ENCODE results near the gene METRN.
"Not testable (repeated sequence)": the region's sequence is repeated elsewhere in the genome, so short reads cannot be mapped to it uniquely, and the experiment has no call there.

Gene METRN

DNA sequence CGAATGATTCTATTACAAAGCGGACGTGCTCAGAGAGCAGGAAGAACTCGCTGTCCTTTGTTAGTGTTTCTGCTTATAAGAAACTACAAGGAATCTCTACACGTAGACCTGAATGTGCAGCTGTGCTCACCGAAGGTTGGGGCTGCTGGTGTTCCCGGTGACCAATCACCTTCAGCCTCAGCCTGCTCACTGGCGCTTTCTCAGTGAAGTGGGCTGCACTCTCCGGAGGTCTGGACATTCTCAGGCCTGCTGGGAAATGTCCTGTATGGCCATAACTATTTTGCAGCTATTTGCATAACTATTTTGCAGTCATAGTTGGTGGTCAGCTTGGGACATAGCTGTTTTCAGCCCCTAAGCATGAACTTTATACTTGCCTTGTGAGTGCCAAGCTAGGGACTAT, 35.6 kb downstream of the METRN start:
- peaks cover 6 to 39% (median 13%) of the 10 kb centered on the region in 10 experiments; a peak in 17 of 20 replicates for H3K4me1 ChIP-seq
- H4K20me1 ChIP-seq: no peaks in the 10 kb centered on the region
- H3K36me3 ChIP-seq: no peaks in the 10 kb centered on the region
- no peak overlapping the region for H3K9ac ChIP-seq
- H3K4me2 ChIP-seq: no peak overlapping the region
- no peak overlapping the region for H3K27ac ChIP-seq
- H3K4me3 ChIP-seq: no peak overlapping the region
- no peaks in the 10 kb centered on the region for H3K27me3 ChIP-seq
- no peaks in the 10 kb centered on the region for H3K9me3 ChIP-seq (replicated peaks in 1 of 11)
- TF ChIP-seq Cebpa-rat (IDR thresholded peaks at IDR 0.05): no peak

DNA sequence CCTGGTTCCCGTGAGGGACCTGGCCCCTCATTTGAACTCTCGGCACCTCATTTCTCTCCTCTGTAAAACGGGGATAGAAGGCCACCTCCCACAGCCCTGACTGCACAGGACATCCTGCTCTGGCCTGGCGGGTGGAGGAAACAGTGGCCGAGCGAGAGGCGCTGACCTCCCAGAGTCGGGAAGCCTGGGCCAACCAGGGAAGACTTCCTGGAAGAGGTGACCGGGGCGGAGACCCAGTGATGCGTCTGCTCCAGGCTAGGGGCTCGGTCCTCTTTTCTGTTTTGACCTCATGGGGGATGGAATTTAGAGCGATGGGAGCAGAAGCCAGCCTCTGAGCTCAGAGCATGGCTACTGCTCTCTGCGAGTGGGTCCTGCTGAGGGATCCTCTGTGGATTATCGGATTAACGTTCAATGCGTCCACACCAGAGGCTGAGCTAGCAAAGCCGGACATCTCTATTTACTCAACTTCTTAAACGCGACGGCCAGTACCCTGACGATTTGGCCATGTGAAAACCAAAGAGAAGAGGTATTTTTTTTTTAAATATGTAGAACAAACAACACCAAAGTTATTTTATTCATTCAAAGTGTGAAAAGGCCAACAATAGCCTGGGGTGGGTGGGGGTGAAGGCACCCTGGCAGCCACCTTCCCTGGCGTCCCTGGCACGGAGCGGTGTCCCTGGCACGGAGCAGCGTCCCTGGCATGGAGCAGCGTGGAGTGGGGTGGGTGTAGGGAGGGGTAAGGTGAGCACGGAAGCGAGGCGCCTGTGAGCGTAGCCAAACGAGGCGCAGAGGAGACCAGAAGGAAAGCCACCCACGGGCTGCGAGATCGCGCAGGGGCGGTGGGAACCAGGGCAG, 36.5 kb downstream of the METRN start:
- H3K4me2 ChIP-seq: peak overlapping the region in 2 of 11 experiments; percentile 37 to 48; a peak in 3 of 22 replicates
- no peak for TF ChIP-seq Cebpa-rat (IDR thresholded peaks at IDR 0.05)
- no peaks in the 10 kb centered on the region for H4K20me1 ChIP-seq
- no peaks in the 10 kb centered on the region for H3K27me3 ChIP-seq
- no peak overlapping the region for H3K27ac ChIP-seq
- H3K9me3 ChIP-seq (replicated peaks in 1 of 11): peaks cover 0 to 3% (median 0%) of the 10 kb centered on the region in 11 experiments; a peak in 2 of 22 replicates
- H3K36me3 ChIP-seq: no peaks in the 10 kb centered on the region
- H3K4me1 ChIP-seq: peaks cover 7 to 44% (median 14%) of the 10 kb centered on the region in 10 experiments; a peak in 18 of 20 replicates
- H3K4me3 ChIP-seq: no peak overlapping the region
- H3K9ac ChIP-seq: no peak overlapping the region; a peak in 1 of 22 replicates

DNA sequence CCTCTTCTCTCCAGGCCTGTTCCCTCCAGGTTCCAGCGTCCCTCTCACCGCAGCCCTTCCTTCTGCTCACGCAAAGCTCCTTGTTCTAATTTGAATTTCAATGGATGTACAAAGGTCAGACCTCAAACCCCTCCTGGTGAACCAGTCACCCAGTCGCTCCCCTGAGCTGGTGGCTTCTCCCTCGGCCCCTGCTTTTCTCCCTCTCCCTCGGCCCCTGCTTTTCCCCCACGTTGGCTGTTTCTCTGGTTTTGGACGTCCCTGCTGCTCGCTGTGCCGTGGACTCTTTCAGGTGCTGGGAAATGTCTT, 37.0 kb downstream of the METRN start:
- no peaks in the 10 kb centered on the region for H3K27me3 ChIP-seq

DNA sequence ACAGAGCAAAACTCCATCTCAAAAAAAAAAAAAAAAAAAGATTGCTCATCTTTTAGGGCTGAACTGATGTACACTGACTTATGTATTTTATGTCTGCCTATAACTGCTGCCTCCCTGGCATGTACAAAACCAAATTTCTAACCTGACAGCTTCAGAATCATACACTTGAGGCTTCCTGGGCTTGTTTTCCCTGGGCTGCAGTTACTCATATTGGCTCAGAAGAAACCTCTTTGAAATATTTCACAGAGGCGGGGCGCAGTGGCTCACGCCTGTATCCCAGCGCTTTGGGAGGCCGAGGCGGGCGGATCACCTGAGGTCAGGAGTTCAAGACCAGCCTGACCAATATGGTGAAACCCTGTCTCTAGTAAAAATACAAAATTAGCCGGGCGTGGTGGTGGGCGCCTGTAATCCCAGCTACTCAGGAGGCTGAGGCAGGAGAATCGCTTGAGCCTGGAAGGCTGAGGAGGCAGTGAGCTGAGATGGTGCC, 39.2 kb downstream of the METRN start:
- H3K36me3 ChIP-seq; H3K4me3 ChIP-seq; H3K27me3 ChIP-seq; H3K9me3 ChIP-seq (replicated peaks in 1 of 11); H4K20me1 ChIP-seq: not testable (repeated sequence)
- Histone ChIP-seq H3K27ac (peak overlapping the region in 3 of 11 experiments; percentile 49 to 67 (median 58); a peak in 7 of 22 replicates), H3K9ac (peak overlapping the region in 2 of 11 experiments; percentile 32 to 35; a peak in 3 of 22 replicates), H3K4me2 (peak overlapping the region in 8 of 11 experiments; percentile 12 to 84 (median 80); a peak in 14 of 22 replicates), H3K4me1 (peaks cover 25 to 64% (median 33%) of the 10 kb centered on the region in 10 experiments)

More for the DNA sequence above, 37.0 kb downstream of the METRN start:
- Histone ChIP-seq H3K27ac (no peak overlapping the region; a peak in 1 of 22 replicates), H3K4me1 (peaks cover 12 to 50% (median 20%) of the 10 kb centered on the region in 10 experiments), H3K9me3 (replicated peaks in 1 of 11) (peaks cover 0 to 5% (median 0%) of the 10 kb centered on the region in 11 experiments; a peak in 2 of 22 replicates), H3K36me3 (no peaks in the 10 kb centered on the region), H4K20me1 (no peaks in the 10 kb centered on the region), H3K4me3 (no peak overlapping the region), H3K4me2 (peak overlapping the region in 3 of 11 experiments; percentile 15 to 48 (median 37); a peak in 5 of 22 replicates), H3K9ac (peak overlapping the region in 1 of 11 experiments; percentile 15; a peak in 2 of 22 replicates)
- TF ChIP-seq Cebpa-rat (IDR thresholded peaks at IDR 0.05): no peak

DNA sequence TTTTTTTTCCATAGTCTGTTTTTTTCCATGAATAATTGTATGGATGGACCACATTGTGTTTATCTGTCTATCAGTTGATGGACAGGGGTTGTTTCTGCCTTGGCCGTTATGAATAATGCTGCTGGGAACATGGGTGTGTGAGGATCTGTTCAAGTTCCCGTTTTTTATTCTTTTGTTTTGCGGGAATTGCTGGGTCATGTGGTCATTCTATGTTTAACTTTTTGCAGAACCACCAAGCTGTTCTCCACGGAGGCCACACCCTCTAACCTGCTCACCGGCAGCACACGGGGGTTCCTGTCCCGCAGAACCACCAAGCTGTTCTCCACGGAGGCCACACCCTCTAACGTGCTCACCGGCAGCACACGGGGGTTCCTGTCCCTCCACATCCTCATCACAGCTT, 39.7 kb downstream of the METRN start:
- peak overlapping the region in 3 of 11 experiments; percentile 49 to 67 (median 58); a peak in 6 of 22 replicates for H3K27ac ChIP-seq
- peak overlapping the region in 2 of 11 experiments; percentile 32 to 35; a peak in 3 of 22 replicates for H3K9ac ChIP-seq
- TF ChIP-seq Cebpa-rat (IDR thresholded peaks at IDR 0.05): no peak
- peak overlapping the region in 10 of 11 experiments; percentile 12 to 84 (median 65); a peak in 17 of 22 replicates for H3K4me2 ChIP-seq
- H4K20me1 ChIP-seq: no peaks in the 10 kb centered on the region
- H3K27me3 ChIP-seq: no peaks in the 10 kb centered on the region
- peaks cover 0 to 5% (median 0%) of the 10 kb centered on the region in 11 experiments; a peak in 2 of 22 replicates for H3K9me3 ChIP-seq (replicated peaks in 1 of 11)
- no peaks in the 10 kb centered on the region for H3K36me3 ChIP-seq
- H3K4me1 ChIP-seq: peaks cover 25 to 64% (median 33%) of the 10 kb centered on the region in 10 experiments
- no peak overlapping the region; a peak in 1 of 20 replicates for H3K4me3 ChIP-seq

DNA sequence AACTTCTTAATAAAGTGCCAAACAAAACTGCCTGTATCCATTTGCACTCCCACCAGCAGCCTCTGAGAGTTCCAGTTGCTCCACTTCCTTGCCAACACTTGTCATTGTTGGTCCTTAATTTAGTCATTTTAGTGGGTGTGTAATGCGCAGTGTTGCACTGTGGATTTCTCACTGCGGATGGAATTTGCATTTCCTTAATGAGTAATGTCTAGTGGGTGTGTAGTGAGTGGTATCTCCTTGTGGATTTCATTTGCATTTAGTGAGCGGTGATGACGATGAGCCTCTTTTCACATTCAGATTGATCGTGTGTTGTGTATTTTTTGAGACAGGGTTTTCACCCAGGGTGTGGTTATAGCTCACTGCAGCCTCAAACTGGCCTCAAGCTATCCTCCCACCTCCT, 41.5 kb downstream of the METRN start:
- TF ChIP-seq Cebpa-rat (IDR thresholded peaks at IDR 0.05): no peak
- H3K9ac ChIP-seq: no peak overlapping the region
- no peaks in the 10 kb centered on the region for H3K27me3 ChIP-seq
- H3K36me3 ChIP-seq: no peaks in the 10 kb centered on the region
- no peak overlapping the region for H3K27ac ChIP-seq
- H4K20me1 ChIP-seq: no peaks in the 10 kb centered on the region
- H3K4me2 ChIP-seq: peak overlapping the region; percentile 68 to 92 (median 82); a peak in 19 of 22 replicates
- no peak overlapping the region for H3K4me3 ChIP-seq
- peaks cover 0 to 5% (median 0%) of the 10 kb centered on the region in 11 experiments; a peak in 2 of 22 replicates for H3K9me3 ChIP-seq (replicated peaks in 1 of 11)
- H3K4me1 ChIP-seq: peaks cover 32 to 75% (median 44%) of the 10 kb centered on the region in 10 experiments

DNA sequence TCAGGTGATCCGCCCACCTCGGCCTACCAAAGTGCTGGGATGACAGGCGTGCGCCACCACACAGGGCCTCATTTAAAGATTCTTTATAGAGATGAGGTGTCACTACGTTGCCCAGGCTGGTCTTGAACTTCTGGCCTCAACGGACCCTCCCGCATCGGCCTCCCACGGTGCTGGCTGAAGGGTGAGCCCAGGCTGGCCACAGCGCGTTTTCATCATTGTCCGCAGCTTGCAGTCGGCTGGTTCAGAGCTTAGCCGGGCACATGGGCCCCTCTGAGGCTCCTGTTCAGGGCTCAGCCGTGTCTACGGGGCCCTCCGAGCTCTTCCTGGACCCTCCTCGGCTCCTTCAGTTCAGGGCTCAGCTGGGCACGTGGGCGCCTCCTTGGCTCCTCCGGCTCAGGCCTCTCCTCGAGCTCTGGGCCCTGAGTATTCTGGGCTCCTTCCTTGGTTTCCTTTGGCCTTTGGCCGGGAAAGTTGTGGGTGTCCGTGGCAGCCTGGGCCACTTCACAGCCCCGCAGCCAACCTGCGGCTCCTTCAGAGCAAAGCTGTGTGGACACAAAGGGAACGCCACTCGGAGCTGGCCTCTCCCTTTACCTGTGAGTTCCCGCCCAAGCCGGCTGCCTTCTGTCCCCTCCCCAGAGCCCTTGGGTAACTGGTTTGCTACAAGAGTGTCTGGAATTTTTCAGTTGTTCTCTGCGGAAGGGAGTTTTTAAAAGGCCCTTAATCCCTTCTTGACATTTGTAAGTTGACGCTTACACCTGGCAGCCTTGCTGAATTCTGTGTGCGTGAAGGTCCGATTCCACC, 44.4 kb downstream of the METRN start:
- peaks cover 35 to 64% (median 52%) of the 10 kb centered on the region in 10 experiments for H3K4me1 ChIP-seq
- H3K36me3 ChIP-seq: no peaks in the 10 kb centered on the region
- peaks cover 0 to 5% (median 0%) of the 10 kb centered on the region in 11 experiments; a peak in 2 of 22 replicates for H3K9me3 ChIP-seq (replicated peaks in 1 of 11)
- TF ChIP-seq Cebpa-rat (IDR thresholded peaks at IDR 0.05): no peak
- H3K4me2 ChIP-seq: no peak overlapping the region
- no peaks in the 10 kb centered on the region for H3K27me3 ChIP-seq
- no peak overlapping the region for H3K27ac ChIP-seq
- H3K9ac ChIP-seq: no peak overlapping the region
- H4K20me1 ChIP-seq: no peaks in the 10 kb centered on the region
- H3K4me3 ChIP-seq: no peak overlapping the region

DNA sequence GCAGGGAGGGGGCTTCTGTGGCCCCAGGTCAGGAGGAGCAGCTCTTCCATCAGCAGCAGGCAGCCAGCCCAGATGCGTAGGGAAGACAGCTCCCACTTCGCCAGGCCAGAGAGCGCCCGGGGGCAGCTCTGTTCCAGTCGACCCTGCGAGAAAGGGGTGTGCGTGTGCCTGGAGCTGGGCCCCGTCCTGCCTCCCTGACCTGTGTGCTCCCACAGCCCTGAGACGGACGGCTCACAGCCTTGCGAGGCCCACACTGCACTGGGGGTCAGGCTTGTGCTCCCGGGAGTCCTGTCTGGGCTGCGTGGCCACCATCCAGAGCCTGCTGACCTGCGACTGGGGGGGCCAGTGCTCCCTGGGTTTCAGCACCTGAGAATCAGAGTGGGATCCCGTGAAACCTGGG, 45.1 kb downstream of the METRN start:
- no peak overlapping the region for H3K27ac ChIP-seq
- H3K9ac ChIP-seq: no peak overlapping the region
- H3K27me3 ChIP-seq: no peaks in the 10 kb centered on the region
- no peak overlapping the region for H3K4me3 ChIP-seq
- peaks cover 0 to 5% (median 0%) of the 10 kb centered on the region in 11 experiments; a peak in 2 of 22 replicates for H3K9me3 ChIP-seq (replicated peaks in 1 of 11)
- TF ChIP-seq Cebpa-rat (IDR thresholded peaks at IDR 0.05): no peak
- peaks cover 27 to 56% (median 46%) of the 10 kb centered on the region in 10 experiments for H3K4me1 ChIP-seq
- no peaks in the 10 kb centered on the region for H3K36me3 ChIP-seq
- no peak overlapping the region for H3K4me2 ChIP-seq
- no peaks in the 10 kb centered on the region for H4K20me1 ChIP-seq
